SH-SY5Y (cell line): ENCODE results near the gene TSLP.
A peak's percentile ranks its signal among the peaks of the same experiment; 100 is the strongest.

Experiments
- GATA2 ChIP-seq: IDR thresholded peaks from 2 replicates; pipeline ENCODE4 v1.6.1; 2011; ENCODE audit warnings: mild to moderate bottlenecking, low read depth, low read length
- GATA3 ChIP-seq: IDR thresholded peaks from 2 replicates; pipeline ENCODE4 v1.6.1; 2011; ENCODE audit warnings: low read depth, mild to moderate bottlenecking, low read length, moderate library complexity

The TSLP gene

DNA sequence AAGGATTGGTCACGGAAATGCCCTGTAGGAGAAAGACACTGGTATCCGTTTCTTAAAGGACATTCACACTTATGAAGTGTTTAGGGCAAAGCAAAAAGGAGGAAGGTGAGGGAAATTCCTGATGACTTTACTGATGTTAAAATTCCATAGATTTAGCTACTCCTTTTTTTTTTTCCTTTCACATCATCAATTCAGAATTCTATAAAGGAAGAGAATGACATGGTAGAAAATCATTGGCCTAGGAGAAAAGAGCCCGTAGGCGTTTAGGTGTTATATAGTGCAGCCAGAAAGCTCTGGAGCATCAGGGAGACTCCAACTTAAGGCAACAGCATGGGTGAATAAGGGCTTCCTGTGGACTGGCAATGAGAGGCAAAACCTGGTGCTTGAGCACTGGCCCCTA lies at the start of gene TSLP:
TSS of gene TSLP (plus strand) at position 301 of the 400 bp plus-strand sequence. CDS start 178 bp downstream, outside the sequence.
- TF ChIP-seq GATA3 (no peak), GATA2 (no peak)

DNA sequence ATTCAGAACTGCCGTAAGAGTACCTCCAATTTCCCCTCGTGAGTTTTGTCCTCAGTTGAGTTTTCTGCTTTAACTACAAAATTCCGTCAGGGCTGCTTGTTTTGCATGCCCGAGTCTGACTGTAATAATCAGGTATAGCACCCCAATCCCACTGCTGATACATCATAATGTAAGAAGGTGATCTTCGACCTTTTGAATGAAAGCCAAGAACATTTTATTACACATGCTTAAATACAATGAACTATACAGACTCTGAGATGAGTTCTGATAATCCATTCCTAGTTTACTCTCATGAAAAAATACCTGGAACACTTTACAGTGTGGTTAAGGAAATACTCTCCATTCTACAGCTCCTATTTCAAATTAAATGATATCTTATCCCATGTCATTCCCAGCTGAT lies 49.2 kb upstream of the TSLP start:
- no peak for TF ChIP-seq GATA2

DNA sequence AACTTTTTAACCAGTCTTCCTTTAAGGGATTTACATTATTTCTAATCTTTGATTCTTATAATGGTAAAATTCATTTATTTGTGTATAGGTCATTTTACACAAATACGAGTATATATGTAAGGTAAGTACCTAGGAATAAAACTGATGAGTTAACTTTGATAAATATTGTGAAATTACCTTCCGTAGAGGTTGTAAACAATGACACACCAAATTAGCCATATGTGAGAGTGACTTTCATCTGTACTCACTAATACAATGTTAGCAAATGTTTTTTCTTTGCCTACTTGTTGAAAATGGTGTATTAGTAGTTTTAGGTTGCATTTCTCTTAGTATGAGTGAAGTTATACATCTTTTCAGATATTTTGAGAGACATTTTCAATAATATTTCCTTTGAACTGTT lies 42.6 kb upstream of the TSLP start:
- TF ChIP-seq GATA3 (no peak), GATA2 (no peak)

DNA sequence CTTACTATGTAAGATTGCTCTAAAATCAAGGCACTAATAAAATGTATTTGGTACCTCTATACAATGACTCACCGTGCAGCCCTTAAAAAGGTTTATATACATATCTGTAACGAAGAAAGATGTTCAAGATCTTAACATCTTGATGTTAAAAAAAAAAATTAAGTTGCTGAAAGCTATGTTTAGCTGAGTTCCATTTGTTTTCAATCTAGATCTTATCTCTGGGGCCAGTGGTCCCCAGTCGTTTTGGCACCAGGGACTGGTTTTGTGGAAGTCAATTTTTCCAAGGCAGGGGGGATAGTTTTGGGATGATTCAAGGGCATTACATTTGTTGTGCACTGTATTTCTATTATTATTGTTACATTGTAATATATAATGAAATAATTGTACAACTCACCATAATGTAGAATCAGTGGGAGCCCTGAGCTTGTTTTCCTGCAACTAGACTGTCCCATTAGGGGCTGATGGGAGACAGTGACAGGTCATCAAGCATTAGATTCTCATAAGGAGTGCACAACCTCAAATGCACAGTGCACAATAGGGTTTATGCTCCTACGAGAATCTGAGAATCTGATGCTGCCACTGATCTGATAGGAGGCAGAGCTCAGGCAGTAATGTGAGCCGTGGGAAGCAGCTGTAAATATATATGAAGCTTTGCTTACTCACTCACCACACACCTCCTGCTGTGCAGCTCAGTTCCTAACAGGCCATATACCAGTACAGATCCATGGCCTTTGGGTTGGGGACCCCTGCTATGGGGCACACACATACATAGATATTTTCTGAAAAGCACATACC lies 27.6 kb upstream of the TSLP start:
- TF ChIP-seq GATA3, result peak; percentile 85
- TF ChIP-seq GATA2, result peak; percentile 81

DNA sequence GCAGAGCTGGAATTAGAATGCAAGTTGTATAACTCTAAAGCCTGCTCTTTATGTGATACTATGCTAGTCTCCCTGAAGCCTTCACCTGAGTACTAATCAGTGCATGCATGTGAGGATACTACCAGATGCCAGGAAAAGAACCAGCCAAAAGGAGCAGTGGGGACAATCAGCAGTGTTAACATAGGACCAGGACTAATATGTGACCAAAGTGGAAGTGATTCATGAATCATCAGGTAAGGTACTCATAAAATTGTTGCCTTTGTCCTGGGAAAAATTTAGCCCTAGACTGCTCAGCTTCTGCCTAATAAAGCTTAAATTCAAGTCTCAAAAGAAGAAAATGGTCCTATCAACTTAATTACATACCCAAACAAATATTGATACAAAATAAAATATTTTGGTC lies 13.4 kb upstream of the TSLP start:
- no peak for TF ChIP-seq GATA3
- TF ChIP-seq GATA2, result no peak

DNA sequence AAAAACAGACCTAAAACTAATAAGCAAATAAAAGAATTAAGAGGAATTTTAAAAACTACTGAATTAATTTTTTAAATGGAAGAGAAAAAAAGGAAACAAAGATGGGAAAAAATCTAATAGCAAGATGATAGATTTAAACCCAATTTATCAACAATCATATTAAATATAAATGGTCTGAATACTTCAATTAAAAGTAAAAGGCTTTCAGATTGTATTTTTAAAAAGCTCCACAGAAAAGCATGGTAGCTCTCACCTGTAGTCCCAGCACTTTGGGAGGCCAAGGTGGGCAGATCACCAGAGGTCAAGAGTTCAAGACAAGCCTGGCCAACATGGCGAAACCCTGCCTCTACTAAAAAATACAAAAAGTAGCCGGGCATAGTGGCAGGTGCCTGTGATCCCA lies 11.3 kb upstream of the TSLP start:
- TF ChIP-seq GATA3 (no peak), GATA2 (no peak)

DNA sequence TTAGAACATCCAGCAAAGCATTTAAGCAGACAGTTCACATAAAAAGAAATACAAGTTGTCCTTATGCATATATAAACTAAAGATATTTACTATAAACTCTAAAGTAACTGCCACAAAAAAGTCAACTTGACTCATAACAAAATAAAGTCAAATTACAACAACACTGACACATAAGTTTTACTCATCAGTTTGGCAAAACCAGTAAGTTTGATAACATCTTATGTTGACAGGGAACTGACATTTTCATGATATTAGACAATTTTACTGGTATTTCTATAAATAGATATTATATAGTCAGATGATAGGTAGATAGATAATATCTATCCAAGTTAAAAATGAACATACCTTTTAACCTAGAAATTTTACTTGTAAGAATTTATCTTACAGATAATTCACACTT lies 9.9 kb upstream of the TSLP start:
- no peak for TF ChIP-seq GATA2
- no peak for TF ChIP-seq GATA3

DNA sequence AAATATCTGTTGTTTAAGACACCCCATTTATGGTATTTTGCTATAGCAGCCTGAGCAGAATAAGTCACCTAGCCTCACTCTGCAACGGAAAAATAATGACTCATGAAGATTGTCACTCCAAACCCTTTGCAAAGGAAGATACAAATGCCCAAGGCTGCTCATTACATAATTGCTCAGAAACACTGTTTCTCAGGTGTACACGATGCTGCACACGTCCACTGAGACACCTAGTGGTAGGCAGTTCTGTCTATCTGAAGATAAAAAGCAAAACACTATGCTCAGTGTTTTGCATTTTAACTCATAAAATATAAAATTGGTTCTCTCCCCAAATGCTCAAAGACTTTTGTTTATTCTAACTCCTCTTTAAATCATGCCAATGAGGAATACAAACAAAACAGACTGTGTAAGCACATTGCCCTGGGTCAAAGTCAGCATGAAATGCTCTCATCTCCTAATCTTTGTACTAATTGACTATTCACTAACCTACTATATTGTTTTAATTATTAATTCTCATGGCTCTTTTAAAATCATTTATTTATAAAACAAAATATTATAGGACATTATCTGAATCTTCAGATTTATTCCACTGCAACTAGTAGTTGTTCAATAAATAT lies 7.7 kb upstream of the TSLP start:
- TF ChIP-seq GATA2, result no peak
- TF ChIP-seq GATA3, result no peak

DNA sequence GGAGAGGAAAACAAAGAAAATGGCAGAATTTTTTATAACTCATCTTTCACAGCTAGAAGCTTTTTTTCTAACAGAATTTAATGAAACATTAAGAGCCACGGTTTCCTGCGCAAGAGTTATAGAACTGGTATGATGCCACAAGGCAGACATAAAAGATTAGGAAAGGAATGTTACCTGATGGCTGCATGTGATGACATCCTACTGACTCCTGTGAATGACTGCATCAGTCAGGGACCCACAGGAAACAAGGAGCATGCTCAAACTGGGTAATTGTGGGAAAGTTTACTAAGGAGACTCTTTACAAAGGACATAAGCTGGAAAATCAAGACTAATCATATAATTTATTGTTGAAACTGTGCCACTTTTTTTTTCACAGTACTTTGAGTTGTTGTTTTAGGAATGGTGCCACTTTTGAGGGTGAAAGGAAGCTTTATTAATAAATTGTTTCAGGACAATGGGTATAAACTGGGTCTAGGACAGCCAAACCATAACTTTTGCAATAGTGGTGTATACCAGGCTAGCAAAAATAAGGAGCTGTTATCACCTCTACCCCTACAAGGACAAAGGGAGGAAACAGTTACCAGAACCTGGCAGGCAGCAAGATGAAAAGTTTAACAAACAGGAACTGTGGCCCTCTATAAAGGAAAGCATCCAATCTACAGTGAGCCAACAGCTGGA lies 5.1 kb upstream of the TSLP start:
- TF ChIP-seq GATA2, result no peak
- TF ChIP-seq GATA3, result no peak

DNA sequence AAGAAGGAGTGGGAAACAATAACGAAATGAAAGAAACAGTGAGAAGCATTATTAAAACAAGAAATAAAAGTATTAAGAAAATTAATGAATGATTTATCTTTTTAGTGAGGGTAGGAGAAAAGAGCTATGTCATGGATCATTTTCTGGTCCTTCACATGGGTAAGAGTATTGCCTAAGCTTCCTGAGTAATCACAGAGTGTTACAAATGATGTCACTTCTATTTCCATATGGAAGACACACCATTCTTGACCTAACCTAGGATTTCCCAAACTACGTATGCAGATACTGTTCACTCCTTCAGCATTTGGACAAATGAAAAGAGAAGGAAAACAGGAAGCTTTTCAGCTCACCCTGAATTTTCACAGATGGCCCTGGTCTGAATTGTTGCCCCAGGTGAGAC lies 3.3 kb upstream of the TSLP start:
- no peak for TF ChIP-seq GATA2

DNA sequence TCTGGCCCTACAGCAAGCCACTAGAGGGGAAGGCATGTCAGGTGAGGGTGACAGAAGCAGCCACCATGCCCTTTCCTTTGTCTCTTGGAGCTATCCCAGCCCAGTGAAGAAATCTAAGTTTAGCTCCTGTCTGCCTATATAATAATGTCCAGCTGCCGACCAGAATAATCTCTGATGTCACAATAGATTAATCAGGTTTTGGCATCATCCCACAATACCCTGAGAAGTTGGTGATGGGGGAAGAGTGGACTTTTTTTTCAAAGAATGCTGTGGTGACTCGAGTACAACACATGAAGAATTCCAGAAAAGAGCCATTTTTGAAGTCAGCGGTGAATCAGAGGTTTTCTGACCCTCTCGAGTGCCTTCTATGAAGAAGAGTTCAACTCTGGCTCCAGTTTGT lies 1.7 kb upstream of the TSLP start:
- TF ChIP-seq GATA2, result no peak
- no peak for TF ChIP-seq GATA3

DNA sequence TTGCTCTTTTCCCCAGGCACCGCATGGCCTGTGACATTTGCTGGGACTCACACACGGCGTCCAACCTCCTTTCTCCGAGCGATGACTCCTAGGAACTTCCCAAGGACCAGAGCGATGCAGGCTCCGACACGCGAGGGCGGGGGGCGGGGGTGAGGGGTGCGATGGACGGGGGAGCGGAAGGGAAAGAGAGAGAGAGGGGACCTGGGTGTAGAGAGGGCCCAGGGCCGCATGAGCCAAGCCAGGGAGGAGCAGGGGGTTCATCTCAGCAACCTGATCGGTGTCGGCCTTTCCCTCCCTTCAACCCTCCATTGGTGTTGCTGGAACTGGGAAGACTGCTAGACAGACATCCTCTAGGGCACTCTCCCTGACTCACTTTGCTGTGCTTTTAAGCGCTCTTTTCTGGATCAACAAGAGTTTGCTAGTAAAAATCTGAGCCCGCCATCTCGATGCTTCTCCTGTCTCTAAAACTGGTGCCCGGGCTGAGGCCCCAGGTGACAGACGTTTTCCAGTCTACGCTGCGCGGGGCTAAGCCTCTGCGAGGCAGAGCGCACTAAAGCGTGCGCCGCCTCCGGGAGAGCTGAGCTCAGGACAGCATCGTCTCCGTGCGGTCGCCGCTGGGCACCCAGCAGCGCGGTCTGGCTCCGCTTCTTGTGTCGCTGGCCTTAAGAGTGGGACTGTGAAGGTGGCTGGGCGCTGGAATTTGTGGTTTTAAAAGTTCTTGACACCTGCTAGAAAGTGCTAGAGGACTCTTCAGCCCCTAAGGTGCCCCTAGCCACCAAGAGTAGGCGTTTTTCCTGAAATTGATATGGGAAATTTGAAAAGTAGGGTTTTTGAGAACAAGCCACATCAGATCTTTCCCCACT lies 1.0 kb upstream of the TSLP start:
- no peak for TF ChIP-seq GATA2
- TF ChIP-seq GATA3, result no peak

DNA sequence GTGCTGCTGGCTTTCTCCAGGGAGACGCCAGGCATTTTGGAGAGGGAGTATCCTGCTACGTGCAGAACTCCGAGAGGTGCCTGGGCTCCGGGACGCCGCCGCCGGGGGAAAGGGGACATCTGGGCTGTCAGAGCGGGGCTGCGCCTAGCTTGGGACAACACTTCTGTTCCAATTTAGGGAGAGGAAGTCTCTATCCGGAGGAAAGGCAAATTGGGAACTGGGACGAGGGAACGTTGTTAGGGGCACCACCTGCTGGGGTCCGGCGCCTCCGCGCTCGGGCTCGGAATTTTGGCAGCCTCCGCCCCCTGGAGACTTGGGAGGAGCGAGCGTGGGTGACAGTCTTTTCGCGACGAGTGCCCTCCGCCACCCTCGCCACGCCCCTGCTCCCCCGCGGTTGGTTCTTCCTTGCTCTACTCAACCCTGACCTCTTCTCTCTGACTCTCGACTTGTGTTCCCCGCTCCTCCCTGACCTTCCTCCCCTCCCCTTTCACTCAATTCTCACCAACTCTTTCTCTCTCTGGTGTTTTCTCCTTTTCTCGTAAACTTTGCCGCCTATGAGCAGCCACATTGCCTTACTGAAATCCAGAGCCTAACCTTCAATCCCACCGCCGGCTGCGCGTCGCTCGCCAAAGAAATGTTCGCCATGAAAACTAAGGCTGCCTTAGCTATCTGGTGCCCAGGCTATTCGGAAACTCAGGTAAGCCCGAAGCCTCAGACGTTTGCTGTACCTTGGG lies 1.6 kb downstream of the TSLP start:
- TF ChIP-seq GATA2, result no peak
- no peak for TF ChIP-seq GATA3
